GM12878 (cell line): ENCODE data around the gene UBE2M. TPM values are rescaled to one million over a fixed set of nuclear protein-coding genes. Genes with fewer than 3 reads are reported as not detected.

ENCODE experiments used
- ATAC-seq: fragments of 200-7000 bp; cut with Tn5 transposase; 3 replicates; pipeline ENCODE4 v1.9.1; 2020; ENCODE audit warnings: mild to moderate bottlenecking, moderate library complexity
- BruUV-seq: library from RNA; stranded (reverse); fragments of 400-500 nt; replicated peaks from 2 replicates; lab custom pipeline; 2021; lab: Mats Ljungman, UMichigan
- CTCF ChIA-PET: fragments of 300-600 bp; sonication (Branson Sonifier 250); formaldehyde crosslinking; extraction: SDS; loops from one replicate; lab custom pipeline; 2021; ENCODE audit warnings: inconsistent platforms; lab: Yijun Ruan, JAX
- POLR2A ChIA-PET: fragments of 350-600 bp; formaldehyde crosslinking; extraction: SDS; loops from one replicate; lab custom pipeline; 2021; ENCODE audit warnings: inconsistent platforms; lab: Charles Lee
- RAD21 ChIA-PET: fragments of 300-600 bp; sonication (Branson Sonifier 250); formaldehyde crosslinking; loops from one replicate; lab custom pipeline; 2023; ENCODE audit warnings: antibody characterized with exemption; ENCODE audit not compliant: unreplicated experiment; lab: Charles Lee
- SMC1A ChIA-PET: fragments of 300-600 bp; sonication (Branson Sonifier 250); formaldehyde crosslinking; loops from one replicate; lab custom pipeline; 2023; ENCODE audit not compliant: unreplicated experiment, uncharacterized antibody; lab: Charles Lee
- DNase-seq: peaks from one replicate; pipeline ENCODE4 v3.0.0-alpha.2; 2011; ENCODE audit warnings: low read depth, low spot score
- FAIRE-seq: peaks from 3 replicates; lab custom pipeline; 2011; peaks lifted over from hg19 to GRCh38; lab: Jason Lieb, UNC
- H2AFZ ChIP-seq: 2 replicates; pipeline ENCODE4 v1.6.0; 2011; ENCODE audit warnings: low read depth, low read length, control low read depth; ENCODE audit not compliant: control insufficient read depth
- H3K27ac ChIP-seq: 2 replicates; pipeline ENCODE4 v1.5.1; 2011; ENCODE audit warnings: control low read depth; ENCODE audit not compliant: control insufficient read depth, insufficient read depth
- H3K27me3 ChIP-seq, 2 experiments: replicated peaks in 1 of 2; 2 replicates each; pipeline versions ENCODE4 v1.6.0 to v1.6.1; 2011; ENCODE audit warnings: low read length in 1 of 2; ENCODE audit not compliant: control insufficient read depth in 2 of 2, insufficient read depth in 2 of 2
- H3K36me3 ChIP-seq, 2 experiments: 2 replicates each; pipeline ENCODE4 v1.5.1; 2011; ENCODE audit warnings: low read length in 1 of 2; ENCODE audit not compliant: control insufficient read depth in 2 of 2, insufficient read depth in 2 of 2
- H3K4me1 ChIP-seq: 2 replicates; pipeline ENCODE4 v1.6.1; 2011; ENCODE audit warnings: mild to moderate bottlenecking, low read length, moderate library complexity, mixed read lengths; ENCODE audit not compliant: control insufficient read depth, insufficient read depth
- H3K4me2 ChIP-seq: 2 replicates; pipeline ENCODE4 v1.6.0; 2011; ENCODE audit warnings: control low read depth; ENCODE audit not compliant: control insufficient read depth, insufficient read depth
- H3K4me3 ChIP-seq: fragments of 200-600 bp; sonication (generic); 2 replicates; pipeline ENCODE4 v1.5.1; 2016
- H3K79me2 ChIP-seq: 2 replicates; pipeline ENCODE4 v1.6.0; 2011; ENCODE audit warnings: low read length; ENCODE audit not compliant: control insufficient read depth, insufficient read depth
- H3K9ac ChIP-seq: 2 replicates; pipeline ENCODE4 v1.8.0; 2011; ENCODE audit warnings: low read length, control low read depth, mixed read lengths; ENCODE audit not compliant: control insufficient read depth, insufficient read depth
- H3K9me3 ChIP-seq: replicated peaks from 3 replicates; pipeline ENCODE4 v1.5.1; 2011; ENCODE audit warnings: mild to moderate bottlenecking, low read length; ENCODE audit not compliant: control insufficient read depth, insufficient read depth
- H4K20me1 ChIP-seq: 2 replicates; pipeline ENCODE4 v1.6.0; 2011; ENCODE audit not compliant: control insufficient read depth, insufficient read depth
- CBFB ChIP-seq: IDR thresholded peaks from 2 replicates; pipeline ENCODE4 v1.6.1; 2016; ENCODE audit warnings: antibody characterized with exemption, low read depth
- DPF2 ChIP-seq: fragments of 450-650 bp; IDR thresholded peaks from 2 replicates; pipeline ENCODE4 v1.6.1; 2017; ENCODE audit warnings: mild to moderate bottlenecking
- KAT2A ChIP-seq: conservative IDR thresholded peaks from 2 replicates; pipeline ENCODE4 v1.6.1; 2011; ENCODE audit warnings: low read depth, low read length; ENCODE audit not compliant: control insufficient read depth
- KLF5 ChIP-seq: fragments of 450-650 bp; IDR thresholded peaks from 2 replicates; pipeline ENCODE4 v1.6.1; 2014; ENCODE audit warnings: mild to moderate bottlenecking; ENCODE audit not compliant: partially characterized antibody
- MEF2B ChIP-seq: fragments of 450-650 bp; IDR thresholded peaks from 2 replicates; pipeline ENCODE4 v1.6.1; 2018; ENCODE audit warnings: mild to moderate bottlenecking, moderate library complexity; ENCODE audit not compliant: partially characterized antibody, poor library complexity, severe bottlenecking
- MTA2 ChIP-seq: fragments of 450-650 bp; IDR thresholded peaks from 2 replicates; pipeline ENCODE4 v1.6.1; 2016; ENCODE audit warnings: low read depth, mild to moderate bottlenecking, moderate library complexity
- NR2C1 ChIP-seq: fragments of 450-650 bp; IDR thresholded peaks from 2 replicates; pipeline ENCODE4 v1.6.1; 2017; ENCODE audit warnings: antibody characterized with exemption, mild to moderate bottlenecking, moderate library complexity
- PML ChIP-seq: IDR thresholded peaks from 2 replicates; pipeline ENCODE4 v1.6.1; 2012; ENCODE audit warnings: low read length, inconsistent platforms
- RCOR1 ChIP-seq: conservative IDR thresholded peaks from 2 replicates; pipeline ENCODE4 v1.6.1; 2012; ENCODE audit warnings: low read depth, low read length, improper control_type of control experiment
- SIN3A ChIP-seq: IDR thresholded peaks from 2 replicates; pipeline ENCODE4 v1.6.1; 2012; ENCODE audit warnings: low read depth, low read length, improper control_type of control experiment
- TCF3 ChIP-seq: IDR thresholded peaks from 2 replicates; pipeline ENCODE4 v1.6.1; 2012; ENCODE audit warnings: low read depth, mild to moderate bottlenecking, low read length, borderline replicate concordance; ENCODE audit not compliant: insufficient read depth
- TCF7 ChIP-seq: IDR thresholded peaks from 2 replicates; pipeline ENCODE4 v1.6.1; 2014; ENCODE audit warnings: antibody characterized with exemption, borderline replicate concordance
- ZSCAN29 ChIP-seq: fragments of 450-650 bp; IDR thresholded peaks from 2 replicates; pipeline ENCODE4 v1.6.1; 2017; ENCODE audit warnings: mild to moderate bottlenecking, moderate library complexity
- WGBS: methylation state at CpG from one replicate; pipeline ENCODE4 v1.1.6; 2016; ENCODE audit warnings: low lambda C conversion rate; ENCODE audit not compliant: insufficient replicate concordance, insufficient coverage; ENCODE audit errors: missing lambda C conversion rate; 5-methylcytosine and 5-hydroxymethylcytosine counted together
- in situ Hi-C: fragments of 300-500 bp; cut with MboI; formaldehyde crosslinking; loops from 9 replicates; pipeline ENCODE4 v1.14.3; 2018; ENCODE audit warnings: mixed read lengths
- intact Hi-C: fragments of 100-400 bp; cut with micrococcal nuclease; formaldehyde crosslinking; loops from one replicate; pipeline ENCODE4 v1.14.2; 2022; ENCODE audit not compliant: unreplicated experiment
- polyA plus RNA-seq, 11 experiments: library from polyadenylated mRNA; depleted of rRNA in 4 of 11; unstranded in 6 of 11; stranded (reverse) in 5 of 11; fragments of >200 nt; fragmentation: Nextera tagmentation in 4 of 11; fragmentation: Illumina TruSeq in 1 of 11; extraction: Ambion mirVana in 4 of 11; extraction: Trizol in 1 of 11; gene quantifications; 1 replicate in 1 of 11; 2 replicates in 10 of 11; pipeline versions ENCODE4 v1.2.1 to v1.2.3, GENCODE V29; 2011 to 2016; ENCODE audit warnings: inconsistent platforms in 2 of 11, missing spikeins in 2 of 11, low read depth in 1 of 11
- total RNA-seq, 4 experiments: library from RNA; depleted of rRNA in 3 of 4; stranded (reverse); fragments of >200 nt in 3 of 4; fragmentation: Illumina TruSeq in 1 of 4; extraction: Trizol in 1 of 4; gene quantifications; 2 replicates each; pipeline versions ENCODE4 v1.2.1 to v1.2.3, GENCODE V29; 2013 to 2021
- TF ChIP-seq, protein P1 (sequence below): IDR thresholded peaks from 2 replicates; pipeline ENCODE4 v1.6.1; 2011; ENCODE audit warnings: borderline replicate concordance, low read depth, mild to moderate bottlenecking, moderate library complexity, mixed read lengths, low read length; ENCODE audit not compliant: insufficient read depth; ENCODE audit errors: extremely low read length
- TF ChIP-seq, protein P2 (sequence below): fragments of 450-650 bp; IDR thresholded peaks from 2 replicates; pipeline ENCODE4 v1.6.1; 2018; ENCODE audit warnings: borderline replicate concordance, mild to moderate bottlenecking; ENCODE audit not compliant: partially characterized antibody
- TF ChIP-seq, protein P3 (sequence below): IDR thresholded peaks from 2 replicates; pipeline ENCODE4 v1.6.1; 2011; ENCODE audit warnings: mild to moderate bottlenecking, low read depth, low read length, moderate library complexity; ENCODE audit not compliant: insufficient replicate concordance
- TF ChIP-seq, protein P4 (sequence below): fragments of 450-650 bp; IDR thresholded peaks from 2 replicates; pipeline ENCODE4 v1.6.1; 2017; ENCODE audit warnings: mild to moderate bottlenecking, low read depth, inconsistent platforms; ENCODE audit not compliant: poor library complexity, severe bottlenecking

The UBE2M gene
- total and polyA plus RNA-seq, 10 of the 15 experiments (the other 5 are each of a cell fraction or from before 2014, with no cell fraction given): 1.4 to 105 (median 73.9) TPM

DNA sequence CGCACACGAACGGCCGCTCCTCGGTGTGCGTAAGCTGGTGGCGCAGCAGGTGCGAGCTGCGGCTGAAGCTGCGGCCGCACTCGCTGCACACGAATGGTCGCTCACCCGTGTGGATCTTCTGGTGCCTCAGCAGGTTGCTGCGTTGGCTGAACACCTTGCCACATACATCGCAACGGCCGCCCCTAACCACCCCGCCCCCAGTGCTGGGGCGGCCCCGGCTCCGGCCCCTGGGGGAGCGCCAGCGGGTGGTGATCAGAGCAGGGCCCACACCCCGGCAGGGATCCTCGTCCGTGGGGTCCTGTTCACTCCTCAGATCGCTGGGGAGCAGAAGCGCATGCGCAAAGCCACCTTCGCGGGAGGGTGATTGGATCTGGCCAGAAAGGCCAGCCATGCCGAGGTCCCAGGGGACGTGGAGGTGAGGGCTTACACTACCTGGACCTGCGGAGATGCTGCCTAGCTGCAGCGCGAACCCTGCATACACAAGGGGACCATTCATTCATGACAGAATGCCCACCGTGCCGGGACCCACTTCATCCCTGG is 4.7 kb upstream of the UBE2M start:
- DNase-seq (no peak), FAIRE-seq (no peak), ATAC-seq (peak; percentile 0; the same call in 1 of the 3 replicates)
- H3K79me2 ChIP-seq: peaks cover 3% of the 10 kb centered on the region
- in situ Hi-C loops: no loop called here
- H3K4me3 ChIP-seq: peak overlapping the region; percentile 60; the same call in 1 of the 2 replicates
- H3K27me3 ChIP-seq: no peaks in the 10 kb centered on the region
- ChIA-PET SMC1A (interaction anchor here (1.3 kb wide), 1 partner anchor 16 kb away, joined by 3 read pairs; no protein-coding TSS in a partner anchor), POLR2A (interaction anchor here (2.8 to 4.7 kb wide), 2 partner anchors 7 to 43 kb away, joined by 10 to 46 read pairs; partner anchors contain the start of genes MZF1 and ZBTB45), RAD21 (no interaction called here), CTCF (interaction anchor here (1.0 kb wide), 2 partner anchors 9 to 42 kb away, joined by 3 to 4 read pairs; no protein-coding TSS in a partner anchor)
- BruUV-seq: no TSS peak
- no peaks in the 10 kb centered on the region for H4K20me1 ChIP-seq
- H3K9me3 ChIP-seq: no peaks in the 10 kb centered on the region
- peak overlapping the region; percentile 97 for H3K4me2 ChIP-seq
- no peak overlapping the region for H3K27ac ChIP-seq
- H3K9ac ChIP-seq: peak overlapping the region; percentile 28; the same call in 1 of the 2 replicates
- H3K4me1 ChIP-seq: peaks cover 28% of the 10 kb centered on the region
- intact Hi-C loops: no loop called here
- WGBS: 2% methylated on average over 36 of the region's 40 CpGs
- peak overlapping the region; percentile 36 for H2AFZ ChIP-seq
- no peaks in the 10 kb centered on the region; a peak in 1 of 4 replicates for H3K36me3 ChIP-seq
- no peak for TF ChIP-seq NR2C1
- TF ChIP-seq KLF5: no peak
- TF ChIP-seq PML: no peak
- TF ChIP-seq, protein P1, sequence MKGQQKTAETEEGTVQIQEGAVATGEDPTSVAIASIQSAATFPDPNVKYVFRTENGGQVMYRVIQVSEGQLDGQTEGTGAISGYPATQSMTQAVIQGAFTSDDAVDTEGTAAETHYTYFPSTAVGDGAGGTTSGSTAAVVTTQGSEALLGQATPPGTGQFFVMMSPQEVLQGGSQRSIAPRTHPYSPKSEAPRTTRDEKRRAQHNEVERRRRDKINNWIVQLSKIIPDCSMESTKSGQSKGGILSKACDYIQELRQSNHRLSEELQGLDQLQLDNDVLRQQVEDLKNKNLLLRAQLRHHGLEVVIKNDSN: no peak
- TF ChIP-seq, protein P2, sequence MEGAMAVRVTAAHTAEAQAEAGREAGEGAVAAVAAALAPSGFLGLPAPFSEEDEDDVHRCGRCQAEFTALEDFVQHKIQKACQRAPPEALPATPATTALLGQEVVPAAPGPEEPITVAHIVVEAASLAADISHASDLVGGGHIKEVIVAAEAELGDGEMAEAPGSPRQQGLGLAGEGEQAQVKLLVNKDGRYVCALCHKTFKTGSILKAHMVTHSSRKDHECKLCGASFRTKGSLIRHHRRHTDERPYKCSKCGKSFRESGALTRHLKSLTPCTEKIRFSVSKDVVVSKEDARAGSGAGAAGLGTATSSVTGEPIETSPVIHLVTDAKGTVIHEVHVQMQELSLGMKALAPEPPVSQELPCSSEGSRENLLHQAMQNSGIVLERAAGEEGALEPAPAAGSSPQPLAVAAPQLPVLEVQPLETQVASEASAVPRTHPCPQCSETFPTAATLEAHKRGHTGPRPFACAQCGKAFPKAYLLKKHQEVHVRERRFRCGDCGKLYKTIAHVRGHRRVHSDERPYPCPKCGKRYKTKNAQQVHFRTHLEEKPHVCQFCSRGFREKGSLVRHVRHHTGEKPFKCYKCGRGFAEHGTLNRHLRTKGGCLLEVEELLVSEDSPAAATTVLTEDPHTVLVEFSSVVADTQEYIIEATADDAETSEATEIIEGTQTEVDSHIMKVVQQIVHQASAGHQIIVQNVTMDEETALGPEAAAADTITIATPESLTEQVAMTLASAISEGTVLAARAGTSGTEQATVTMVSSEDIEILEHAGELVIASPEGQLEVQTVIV: no peak
- TF ChIP-seq, protein P3, sequence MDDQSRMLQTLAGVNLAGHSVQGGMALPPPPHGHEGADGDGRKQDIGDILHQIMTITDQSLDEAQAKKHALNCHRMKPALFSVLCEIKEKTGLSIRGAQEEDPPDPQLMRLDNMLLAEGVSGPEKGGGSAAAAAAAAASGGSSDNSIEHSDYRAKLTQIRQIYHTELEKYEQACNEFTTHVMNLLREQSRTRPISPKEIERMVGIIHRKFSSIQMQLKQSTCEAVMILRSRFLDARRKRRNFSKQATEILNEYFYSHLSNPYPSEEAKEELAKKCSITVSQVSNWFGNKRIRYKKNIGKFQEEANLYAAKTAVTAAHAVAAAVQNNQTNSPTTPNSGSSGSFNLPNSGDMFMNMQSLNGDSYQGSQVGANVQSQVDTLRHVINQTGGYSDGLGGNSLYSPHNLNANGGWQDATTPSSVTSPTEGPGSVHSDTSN: no peak
- TF ChIP-seq RCOR1: no peak
- TF ChIP-seq TCF3: 0 out of 2 replicates have a peak, but pooled peaks have one; percentile 77
- TF ChIP-seq DPF2: no peak
- no peak for TF ChIP-seq SIN3A
- no peak for TF ChIP-seq CBFB
- TF ChIP-seq ZSCAN29: no peak
- TF ChIP-seq KAT2A: no peak
- peak; percentile 89 for TF ChIP-seq MEF2B
- TF ChIP-seq TCF7: no peak
- TF ChIP-seq MTA2: no peak
- TF ChIP-seq, protein P4, sequence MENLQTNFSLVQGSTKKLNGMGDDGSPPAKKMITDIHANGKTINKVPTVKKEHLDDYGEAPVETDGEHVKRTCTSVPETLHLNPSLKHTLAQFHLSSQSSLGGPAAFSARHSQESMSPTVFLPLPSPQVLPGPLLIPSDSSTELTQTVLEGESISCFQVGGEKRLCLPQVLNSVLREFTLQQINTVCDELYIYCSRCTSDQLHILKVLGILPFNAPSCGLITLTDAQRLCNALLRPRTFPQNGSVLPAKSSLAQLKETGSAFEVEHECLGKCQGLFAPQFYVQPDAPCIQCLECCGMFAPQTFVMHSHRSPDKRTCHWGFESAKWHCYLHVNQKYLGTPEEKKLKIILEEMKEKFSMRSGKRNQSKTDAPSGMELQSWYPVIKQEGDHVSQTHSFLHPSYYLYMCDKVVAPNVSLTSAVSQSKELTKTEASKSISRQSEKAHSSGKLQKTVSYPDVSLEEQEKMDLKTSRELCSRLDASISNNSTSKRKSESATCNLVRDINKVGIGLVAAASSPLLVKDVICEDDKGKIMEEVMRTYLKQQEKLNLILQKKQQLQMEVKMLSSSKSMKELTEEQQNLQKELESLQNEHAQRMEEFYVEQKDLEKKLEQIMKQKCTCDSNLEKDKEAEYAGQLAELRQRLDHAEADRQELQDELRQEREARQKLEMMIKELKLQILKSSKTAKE: no peak
